Eye (tissue), 1 donor: ENCODE data around the gene INPP5A.
"Not testable (repeated sequence)": the region's sequence is repeated elsewhere in the genome, so short reads cannot be mapped to it uniquely, and the experiment has no call there.

Experiments
- DNase-seq: peaks from one replicate; pipeline ENCODE4 v3.0.0-alpha.2; 2015

The INPP5A gene

GRCh38 chr10:132665946-132666704 is 128.5 kb downstream of the INPP5A start:
- DNase-seq: no peak

- no peak for DNase-seq
Measured at GRCh38 chr10:132666705-132667341, 129.2 kb downstream of the INPP5A start.

- peak; percentile 80 for DNase-seq
Measured at GRCh38 chr10:132667342-132668047, 129.9 kb downstream of the INPP5A start.

- DNase-seq: no peak
Measured at GRCh38 chr10:132668048-132668394, 130.4 kb downstream of the INPP5A start.

- DNase-seq: peak; percentile 64
Measured at GRCh38 chr10:132669208-132669861, 131.7 kb downstream of the INPP5A start.

GRCh38 chr10:132670546-132671227 is 133.1 kb downstream of the INPP5A start:
- no peak for DNase-seq

GRCh38 chr10:132671228-132672154 is 133.9 kb downstream of the INPP5A start:
- no peak for DNase-seq

- DNase-seq: not testable (repeated sequence)
Measured at GRCh38 chr10:132673746-132674145, 136.2 kb downstream of the INPP5A start.

- no peak for DNase-seq
Measured at GRCh38 chr10:132674311-132674710, 136.7 kb downstream of the INPP5A start.

- DNase-seq: no peak
Measured at GRCh38 chr10:132675031-132675740, 137.6 kb downstream of the INPP5A start.

GRCh38 chr10:132676193-132676891 is 138.8 kb downstream of the INPP5A start:
- DNase-seq: no peak

GRCh38 chr10:132677096-132677472 is 139.5 kb downstream of the INPP5A start:
- DNase-seq: no peak

- DNase-seq: peak; percentile 85
Measured at GRCh38 chr10:132677473-132678227, 140.1 kb downstream of the INPP5A start.

GRCh38 chr10:132678436-132679216 is 141.0 kb downstream of the INPP5A start:
- no peak for DNase-seq

GRCh38 chr10:132679217-132679595 is 141.6 kb downstream of the INPP5A start:
- no peak for DNase-seq

GRCh38 chr10:132679640-132680039 is 142.1 kb downstream of the INPP5A start:
- no peak for DNase-seq

- not testable (repeated sequence) for DNase-seq
Measured at GRCh38 chr10:132680741-132681140, 143.2 kb downstream of the INPP5A start.

GRCh38 chr10:132681858-132682755 is 144.5 kb downstream of the INPP5A start:
- no peak for DNase-seq
